Measurements from ENCODE around the gene POU2AF2.

- TF ChIP-seq CTCF (IDR thresholded peaks at IDR 0.05; ENCODE audit: poor library complexity, severe bottlenecking) (no peak), TAF1 (IDR thresholded peaks at IDR 0.05; ENCODE audit: low read depth) (no peak)
Measured at GRCh38 chr11:111291764-111292163, 46.2 kb downstream of the POU2AF2 start.
